Measurements from ENCODE around the gene SDK2. TPM values are rescaled to one million over a fixed set of nuclear protein-coding genes. Genes with fewer than 3 reads are reported as not detected.

SDK2 gene
- total RNA-seq, 2 donors from 2014 or later, result 1.4 TPM

- ATAC-seq (no peak), DNase-seq (no peak)
- Mint-ChIP-seq H3K27me3 (no peaks in the 10 kb centered on the region), H3K4me1 (peaks cover 2% of the 10 kb centered on the region), H3K4me3 (no peak overlapping the region), H3K36me3 (ENCODE audit: low read depth) (no peaks in the 10 kb centered on the region), H3K27ac (no peak overlapping the region)
- H3K9me3 ChIP-seq (ENCODE audit: control insufficient read depth, low read length, poor library complexity, severe bottlenecking), result no peaks in the 10 kb centered on the region
Observed at GRCh38 chr17:73423806-73424205, 220.4 kb downstream of the SDK2 start.

DNA sequence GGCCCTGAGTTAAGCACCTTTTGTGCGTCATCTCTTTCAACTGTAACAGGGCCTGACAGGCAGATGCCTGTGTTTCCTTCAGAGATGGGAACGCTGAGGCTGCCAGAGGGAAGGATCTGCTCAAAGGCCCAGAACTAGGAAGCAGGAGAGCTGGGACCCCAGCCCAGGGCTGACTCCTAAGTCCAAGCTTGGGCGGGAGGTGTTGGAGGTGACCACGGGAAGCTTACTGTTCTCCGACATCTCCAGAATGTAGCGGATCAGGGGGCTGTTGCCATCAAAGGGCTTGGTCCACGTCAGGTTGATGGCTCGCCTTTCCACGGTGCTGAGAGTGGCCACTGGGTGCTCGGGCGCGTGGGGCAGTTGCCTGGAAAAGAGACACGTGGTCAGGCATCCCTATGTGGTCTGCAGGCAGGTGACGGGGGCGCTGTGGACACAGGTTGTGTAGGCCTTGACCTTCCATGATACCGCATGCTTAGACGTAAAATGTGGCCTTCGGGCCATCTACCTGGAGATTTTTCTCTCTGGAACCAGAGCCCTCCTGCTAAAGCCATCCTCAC, 221.0 kb downstream of the SDK2 start:
- H3K9me3 ChIP-seq (ENCODE audit: control insufficient read depth, low read length, poor library complexity, severe bottlenecking), result no peaks in the 10 kb centered on the region
- H3K36me3 Mint-ChIP-seq (ENCODE audit: low read depth), result no peaks in the 10 kb centered on the region
- no peak for DNase-seq
- H3K4me3 Mint-ChIP-seq, result no peak overlapping the region
- H3K4me1 Mint-ChIP-seq, result peaks cover 2% of the 10 kb centered on the region
- no peak for ATAC-seq
- no peaks in the 10 kb centered on the region for H3K27me3 Mint-ChIP-seq
- H3K27ac Mint-ChIP-seq, result no peak overlapping the region

- Mint-ChIP-seq H3K36me3 (ENCODE audit: low read depth) (no peaks in the 10 kb centered on the region), H3K4me3 (no peak overlapping the region), H3K27me3 (no peaks in the 10 kb centered on the region), H3K4me1 (peaks cover 2% of the 10 kb centered on the region), H3K27ac (no peak overlapping the region)
- DNase-seq (no peak), ATAC-seq (no peak)
- no peaks in the 10 kb centered on the region for H3K9me3 ChIP-seq (ENCODE audit: control insufficient read depth, low read length, poor library complexity, severe bottlenecking)
Observed at GRCh38 chr17:73422121-73422520, 222.1 kb downstream of the SDK2 start.

DNA sequence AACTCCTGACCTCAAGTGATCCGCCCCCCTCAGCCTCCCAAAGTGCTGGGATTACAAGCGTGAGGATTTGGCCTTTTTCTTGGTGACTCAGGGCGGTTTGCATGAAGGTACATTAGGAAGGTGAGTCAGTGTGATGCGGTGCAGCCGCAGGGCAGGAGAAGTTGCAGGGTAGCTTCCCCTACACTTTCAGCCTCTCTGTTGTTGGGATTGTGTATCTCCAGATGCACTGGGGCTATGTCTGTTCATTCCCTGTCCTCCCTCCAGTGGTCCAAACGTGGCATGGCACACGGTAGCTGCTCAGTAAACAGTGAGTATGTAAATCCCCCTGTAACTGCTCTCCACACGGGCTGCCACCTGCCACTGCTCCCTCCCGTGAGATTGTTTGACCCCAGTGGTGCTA, 223.3 kb downstream of the SDK2 start:
- Mint-ChIP-seq H3K4me3 (no peak overlapping the region), H3K36me3 (ENCODE audit: low read depth) (no peaks in the 10 kb centered on the region), H3K27me3 (no peaks in the 10 kb centered on the region), H3K27ac (no peak overlapping the region), H3K4me1 (peaks cover 2% of the 10 kb centered on the region)
- no peak for DNase-seq
- H3K9me3 ChIP-seq (ENCODE audit: control insufficient read depth, low read length, poor library complexity, severe bottlenecking), result no peaks in the 10 kb centered on the region
- no peak for ATAC-seq

- Mint-ChIP-seq H3K27me3 (no peaks in the 10 kb centered on the region), H3K27ac (no peak overlapping the region), H3K36me3 (ENCODE audit: low read depth) (no peaks in the 10 kb centered on the region), H3K4me1 (peaks cover 2% of the 10 kb centered on the region), H3K4me3 (no peak overlapping the region)
- no peaks in the 10 kb centered on the region for H3K9me3 ChIP-seq (ENCODE audit: control insufficient read depth, low read length, poor library complexity, severe bottlenecking)
- DNase-seq, result no peak
- no peak for ATAC-seq
Observed at GRCh38 chr17:73419881-73420280, 224.4 kb downstream of the SDK2 start.

GRCh38 chr17:73419051-73419450, 225.2 kb downstream of the SDK2 start:
- no peak for ATAC-seq

GRCh38 chr17:73415782-73416181, 228.5 kb downstream of the SDK2 start:
- no peak for ATAC-seq
- Mint-ChIP-seq H3K4me1 (peaks cover 2% of the 10 kb centered on the region), H3K27ac (no peak overlapping the region), H3K36me3 (ENCODE audit: low read depth) (no peaks in the 10 kb centered on the region), H3K27me3 (no peaks in the 10 kb centered on the region), H3K4me3 (no peak overlapping the region)
- H3K9me3 ChIP-seq (ENCODE audit: control insufficient read depth, low read length, poor library complexity, severe bottlenecking), result no peaks in the 10 kb centered on the region
- DNase-seq, result no peak

More at GRCh38 chr17:73419051-73419450, 225.2 kb downstream of the SDK2 start:
- no peaks in the 10 kb centered on the region for H3K9me3 ChIP-seq (ENCODE audit: control insufficient read depth, low read length, poor library complexity, severe bottlenecking)
- Mint-ChIP-seq H3K27me3 (no peaks in the 10 kb centered on the region), H3K4me1 (peaks cover 2% of the 10 kb centered on the region), H3K36me3 (ENCODE audit: low read depth) (no peaks in the 10 kb centered on the region), H3K4me3 (no peak overlapping the region), H3K27ac (no peak overlapping the region)
- no peak for DNase-seq

- DNase-seq (no peak), ATAC-seq (no peak)
- no peaks in the 10 kb centered on the region for H3K9me3 ChIP-seq (ENCODE audit: control insufficient read depth, low read length, poor library complexity, severe bottlenecking)
- no peak overlapping the region for H3K27ac Mint-ChIP-seq
- H3K4me3 Mint-ChIP-seq, result no peak overlapping the region
- H3K27me3 Mint-ChIP-seq, result peaks cover 9% of the 10 kb centered on the region
- H3K4me1 Mint-ChIP-seq, result no peaks in the 10 kb centered on the region
- H3K36me3 Mint-ChIP-seq (ENCODE audit: low read depth), result no peaks in the 10 kb centered on the region
Observed at GRCh38 chr17:73414171-73414955, 229.9 kb downstream of the SDK2 start.

DNA sequence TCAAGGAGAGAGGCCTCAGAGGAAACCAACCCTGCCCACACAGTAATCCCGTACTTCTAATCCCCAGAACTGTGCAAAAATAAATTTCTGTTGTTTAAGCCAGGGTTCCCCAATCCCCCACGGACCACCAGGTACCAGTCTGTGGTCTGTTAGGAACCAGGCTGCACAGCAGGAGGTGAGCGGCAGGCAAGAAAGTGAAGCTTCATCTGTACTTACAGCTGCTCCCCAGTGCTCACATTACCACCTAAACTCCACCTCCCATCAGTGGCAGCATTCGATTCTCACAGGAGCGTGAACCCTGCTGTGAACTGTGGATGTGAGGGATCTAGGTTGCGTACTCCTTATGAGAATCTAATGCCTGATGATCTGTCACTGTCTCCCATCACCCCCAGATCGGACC, 231.3 kb downstream of the SDK2 start:
- H3K27ac Mint-ChIP-seq, result no peak overlapping the region
- H3K4me1 Mint-ChIP-seq, result no peaks in the 10 kb centered on the region

GRCh38 chr17:73411313-73411747, 232.9 kb downstream of the SDK2 start:
- DNase-seq (no peak), ATAC-seq (no peak)
- H3K4me1 Mint-ChIP-seq, result no peaks in the 10 kb centered on the region
- H3K4me3 Mint-ChIP-seq, result no peak overlapping the region
- H3K9me3 ChIP-seq (ENCODE audit: control insufficient read depth, low read length, poor library complexity, severe bottlenecking), result no peaks in the 10 kb centered on the region
- no peaks in the 10 kb centered on the region for H3K36me3 Mint-ChIP-seq (ENCODE audit: low read depth)
- peak overlapping the region; percentile 37 for H3K27ac Mint-ChIP-seq
- H3K27me3 Mint-ChIP-seq, result peaks cover 9% of the 10 kb centered on the region

More for the DNA sequence above, 231.3 kb downstream of the SDK2 start:
- DNase-seq (no peak), ATAC-seq (no peak)
- no peaks in the 10 kb centered on the region for H3K9me3 ChIP-seq (ENCODE audit: control insufficient read depth, low read length, poor library complexity, severe bottlenecking)
- H3K4me3 Mint-ChIP-seq, result no peak overlapping the region
- peaks cover 9% of the 10 kb centered on the region for H3K27me3 Mint-ChIP-seq
- H3K36me3 Mint-ChIP-seq (ENCODE audit: low read depth), result no peaks in the 10 kb centered on the region

DNA sequence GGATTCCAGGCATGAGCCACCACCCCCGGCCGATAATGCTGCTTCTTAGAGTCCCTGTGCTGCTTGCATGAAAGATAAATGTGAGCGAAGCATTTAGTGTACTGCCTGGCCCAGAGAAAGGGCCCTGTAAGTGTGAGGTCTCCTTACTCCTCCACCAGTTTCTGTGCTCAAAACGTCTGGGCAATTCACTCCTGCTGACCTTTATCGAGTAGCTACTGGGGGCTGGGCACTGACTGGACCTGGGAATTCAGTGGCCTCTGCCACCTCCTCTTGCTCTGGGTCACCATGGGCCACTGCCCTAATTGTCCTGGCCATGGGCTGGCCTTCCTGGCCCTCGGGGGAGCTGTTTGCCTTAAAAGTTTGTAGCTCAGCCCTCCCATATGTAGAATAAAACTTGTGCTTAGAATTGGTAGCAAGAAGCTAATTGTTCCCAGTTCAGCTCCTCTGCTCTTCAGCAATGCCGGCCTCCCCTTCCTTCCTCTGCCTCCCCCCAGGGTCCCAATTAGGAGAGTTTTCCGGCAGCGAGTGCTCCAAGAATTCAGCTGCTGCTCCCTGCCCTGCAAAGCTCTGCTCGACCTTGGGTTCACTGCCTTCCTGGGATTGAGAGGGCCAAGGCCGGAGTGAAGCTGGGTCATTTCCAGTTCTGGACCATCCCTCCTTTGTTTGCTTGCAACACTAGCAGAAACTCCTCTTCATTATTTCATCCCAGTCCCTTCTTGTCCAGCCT, 233.5 kb downstream of the SDK2 start:
- Mint-ChIP-seq H3K27ac (peak overlapping the region; percentile 37), H3K27me3 (peaks cover 9% of the 10 kb centered on the region), H3K36me3 (ENCODE audit: low read depth) (no peaks in the 10 kb centered on the region), H3K4me1 (no peaks in the 10 kb centered on the region), H3K4me3 (no peak overlapping the region)
- H3K9me3 ChIP-seq (ENCODE audit: control insufficient read depth, low read length, poor library complexity, severe bottlenecking), result no peaks in the 10 kb centered on the region
- no peak for ATAC-seq
- DNase-seq, result no peak

DNA sequence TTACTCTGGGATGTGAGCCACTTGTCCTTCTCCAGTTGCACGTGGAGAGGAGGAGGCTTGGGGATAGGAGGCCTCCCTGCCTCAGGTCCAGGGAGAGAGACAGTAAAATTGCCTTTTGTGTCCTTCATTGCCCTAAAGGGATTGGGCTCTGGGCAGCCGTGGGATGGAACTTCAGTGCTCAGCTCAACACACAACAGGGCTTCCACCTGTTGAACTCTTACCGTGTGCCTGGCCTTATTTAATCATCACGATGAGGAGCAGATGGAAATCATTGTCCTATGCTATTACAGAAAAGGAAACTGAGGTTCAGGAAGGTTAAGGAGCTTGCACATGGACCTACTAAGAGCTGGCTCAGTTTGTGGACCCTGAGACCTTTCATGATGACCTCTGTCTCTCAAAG, 240.0 kb downstream of the SDK2 start:
- H3K4me1 Mint-ChIP-seq, result no peaks in the 10 kb centered on the region

GRCh38 chr17:73402466-73402865, 241.8 kb downstream of the SDK2 start:
- no peak for DNase-seq
- H3K36me3 Mint-ChIP-seq (ENCODE audit: low read depth), result no peaks in the 10 kb centered on the region
- H3K9me3 ChIP-seq (ENCODE audit: control insufficient read depth, low read length, poor library complexity, severe bottlenecking), result no peaks in the 10 kb centered on the region
- H3K4me1 Mint-ChIP-seq, result no peaks in the 10 kb centered on the region
- H3K4me3 Mint-ChIP-seq, result no peak overlapping the region
- no peak for ATAC-seq
- peaks cover 5% of the 10 kb centered on the region for H3K27me3 Mint-ChIP-seq
- H3K27ac Mint-ChIP-seq, result no peak overlapping the region

More for the DNA sequence above, 240.0 kb downstream of the SDK2 start:
- H3K9me3 ChIP-seq (ENCODE audit: control insufficient read depth, low read length, poor library complexity, severe bottlenecking), result no peaks in the 10 kb centered on the region
- no peak for ATAC-seq
- H3K27me3 Mint-ChIP-seq, result no peaks in the 10 kb centered on the region
- no peak overlapping the region for H3K27ac Mint-ChIP-seq
- no peaks in the 10 kb centered on the region for H3K36me3 Mint-ChIP-seq (ENCODE audit: low read depth)
- DNase-seq, result no peak
- H3K4me3 Mint-ChIP-seq, result no peak overlapping the region
